Neuron (in vitro differentiated cells): ENCODE results near the gene PAMR1.

Experiments
- H2AFZ ChIP-seq: one replicate; pipeline ENCODE4 v1.6.1; 2013; ENCODE audit warnings: low read depth, mild to moderate bottlenecking, inconsistent platforms, low read length, moderate library complexity
- H3K27me3 ChIP-seq: one replicate; pipeline ENCODE4 v1.6.1; 2013; ENCODE audit warnings: low read length; ENCODE audit not compliant: insufficient read depth
- H3K36me3 ChIP-seq: one replicate; pipeline ENCODE4 v1.6.1; 2013; ENCODE audit warnings: low read length; ENCODE audit not compliant: insufficient read depth
- H3K4me1 ChIP-seq: one replicate; pipeline ENCODE4 v1.6.1; 2013; ENCODE audit warnings: low read length; ENCODE audit not compliant: insufficient read depth
- H3K4me3 ChIP-seq: 2 replicates; pipeline ENCODE4 v1.5.1; 2013; ENCODE audit warnings: mild to moderate bottlenecking, low read length, moderate library complexity
- H3K9me3 ChIP-seq: one replicate; pipeline ENCODE4 v1.6.1; 2013; ENCODE audit warnings: low read length

PAMR1 gene

DNA sequence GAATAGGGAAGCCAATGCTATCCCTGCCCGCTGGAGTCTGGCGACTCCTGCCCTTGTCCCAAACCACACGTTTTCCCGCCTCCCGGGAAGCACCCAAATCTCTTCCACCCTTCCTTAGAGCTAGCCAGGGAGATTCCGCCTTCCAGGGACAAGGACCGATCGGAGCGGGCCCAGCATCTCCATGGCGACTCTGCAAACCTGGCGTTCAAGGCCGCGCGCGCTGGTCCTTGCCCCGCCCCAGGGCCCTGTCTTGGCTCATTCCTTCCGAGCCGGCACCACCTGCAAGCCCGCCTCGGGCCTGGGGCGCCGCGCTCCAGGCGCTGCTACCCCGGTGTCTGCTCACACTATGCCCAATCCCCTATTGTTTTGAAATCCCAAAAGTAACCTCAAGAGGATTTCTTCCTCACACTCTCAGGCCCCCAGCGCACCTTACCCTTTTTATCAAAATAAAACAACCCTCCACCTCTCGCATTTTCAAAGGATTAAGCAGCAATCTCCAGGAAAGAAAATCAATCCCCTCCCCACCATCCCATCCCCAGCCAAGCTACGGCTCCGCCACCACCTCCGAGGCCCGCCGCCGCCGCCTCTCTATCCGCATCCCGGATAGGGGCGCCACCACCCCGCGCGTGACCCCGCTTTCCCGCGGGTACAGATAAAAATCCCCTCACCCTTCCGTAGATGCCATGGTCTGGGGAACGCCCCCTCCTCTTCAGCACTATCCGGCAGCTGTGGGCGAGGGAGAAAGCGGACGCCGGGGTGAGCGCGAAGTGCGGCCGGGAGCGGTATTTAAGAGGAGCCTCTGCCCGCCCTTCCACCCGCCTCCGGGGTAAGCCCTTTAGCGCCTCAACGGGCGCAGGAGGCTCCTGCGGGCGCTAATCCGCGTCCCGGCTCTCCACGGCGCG, 106.9 kb downstream of the PAMR1 start:
- peaks cover 33% of the 10 kb centered on the region for H3K4me1 ChIP-seq
- peaks cover 72% of the 10 kb centered on the region for H3K27me3 ChIP-seq
- H3K4me3 ChIP-seq: peak overlapping the region; percentile 57
- H3K9me3 ChIP-seq: no peaks in the 10 kb centered on the region
- H3K36me3 ChIP-seq: no peaks in the 10 kb centered on the region
- peak overlapping the region; percentile 97 for H2AFZ ChIP-seq

DNA sequence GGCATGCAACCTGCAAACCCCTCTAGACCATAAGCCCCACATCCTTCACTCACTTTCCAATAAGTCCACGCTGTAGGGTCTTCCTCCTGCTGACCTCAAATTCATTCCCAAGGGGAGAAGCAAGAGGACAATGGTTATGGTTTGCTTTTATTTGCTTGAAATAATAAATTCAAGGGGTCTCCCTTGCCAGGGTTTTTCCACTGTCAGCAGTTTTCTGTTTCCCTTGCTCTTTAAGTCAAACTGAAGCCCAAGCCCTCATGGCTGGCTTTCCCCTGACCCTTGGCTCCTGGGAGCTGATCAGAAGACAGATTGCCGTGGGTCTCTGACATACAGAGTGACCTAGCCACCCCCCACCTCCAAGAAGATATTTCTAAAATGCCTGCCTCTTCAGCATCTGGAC, 109.9 kb downstream of the PAMR1 start:
- Histone ChIP-seq H3K4me1 (peaks cover 33% of the 10 kb centered on the region), H3K4me3 (no peak overlapping the region), H2AFZ (no peak overlapping the region), H3K9me3 (no peaks in the 10 kb centered on the region), H3K36me3 (no peaks in the 10 kb centered on the region), H3K27me3 (peaks cover 48% of the 10 kb centered on the region)

- Histone ChIP-seq H3K27me3 (peaks cover 44% of the 10 kb centered on the region), H3K4me1 (peaks cover 28% of the 10 kb centered on the region), H3K9me3 (no peaks in the 10 kb centered on the region), H3K36me3 (no peaks in the 10 kb centered on the region), H2AFZ (no peak overlapping the region), H3K4me3 (no peak overlapping the region)
Observed at GRCh38 chr11:35414776-35415175, 110.6 kb downstream of the PAMR1 start.

DNA sequence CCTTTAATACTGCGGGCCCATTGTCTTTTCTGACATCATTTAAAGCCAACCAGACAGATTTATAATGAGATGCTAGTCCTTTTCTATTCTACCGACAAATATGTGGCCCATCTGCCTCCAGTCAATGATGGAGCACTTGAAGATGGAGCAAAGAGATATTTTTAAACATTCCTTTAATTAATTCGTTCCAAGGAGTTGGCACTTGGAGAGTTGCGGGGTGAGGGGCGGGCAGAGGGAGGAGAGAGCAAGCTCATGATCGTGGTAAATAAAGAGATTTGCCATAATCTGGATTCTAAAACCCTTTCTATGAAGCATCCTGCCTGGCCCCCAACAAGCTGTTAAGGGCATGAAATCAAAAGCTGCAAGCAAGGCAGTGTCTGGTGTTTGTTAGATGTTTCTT, 111.1 kb downstream of the PAMR1 start:
- peaks cover 44% of the 10 kb centered on the region for H3K27me3 ChIP-seq
- H3K36me3 ChIP-seq: no peaks in the 10 kb centered on the region
- no peaks in the 10 kb centered on the region for H3K9me3 ChIP-seq
- peaks cover 24% of the 10 kb centered on the region for H3K4me1 ChIP-seq
- no peak overlapping the region for H3K4me3 ChIP-seq
- H2AFZ ChIP-seq: no peak overlapping the region

GRCh38 chr11:35413598-35413997, 111.8 kb downstream of the PAMR1 start:
- H3K4me1 ChIP-seq: peaks cover 18% of the 10 kb centered on the region
- peaks cover 41% of the 10 kb centered on the region for H3K27me3 ChIP-seq
- H2AFZ ChIP-seq: no peak overlapping the region
- H3K4me3 ChIP-seq: no peak overlapping the region
- H3K9me3 ChIP-seq: no peaks in the 10 kb centered on the region
- H3K36me3 ChIP-seq: no peaks in the 10 kb centered on the region

DNA sequence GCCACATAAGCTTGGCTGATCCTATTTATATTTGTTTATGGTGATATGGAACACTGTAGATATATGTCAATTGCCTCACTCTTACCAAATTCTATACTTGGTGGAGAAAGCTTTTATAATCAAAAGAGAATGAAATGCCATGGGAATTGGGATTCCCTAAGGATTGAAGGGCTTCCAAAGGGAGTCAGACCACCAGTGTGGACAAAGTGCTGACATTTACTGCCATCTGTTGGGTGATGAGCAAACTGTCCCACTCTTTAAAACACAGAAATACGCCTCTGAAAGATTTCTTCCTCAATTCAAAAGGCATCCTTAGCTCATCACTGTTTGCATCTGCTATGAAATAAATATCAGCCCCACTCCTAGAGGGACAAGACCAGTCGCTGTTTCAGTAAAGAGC, 113.1 kb downstream of the PAMR1 start:
- Histone ChIP-seq H3K4me1 (peaks cover 9% of the 10 kb centered on the region), H2AFZ (no peak overlapping the region), H3K9me3 (no peaks in the 10 kb centered on the region), H3K27me3 (peaks cover 28% of the 10 kb centered on the region), H3K36me3 (no peaks in the 10 kb centered on the region), H3K4me3 (no peak overlapping the region)

- Histone ChIP-seq H3K4me1 (no peaks in the 10 kb centered on the region), H3K27me3 (no peaks in the 10 kb centered on the region), H3K36me3 (no peaks in the 10 kb centered on the region), H3K9me3 (no peaks in the 10 kb centered on the region), H3K4me3 (no peak overlapping the region), H2AFZ (no peak overlapping the region)
Observed at GRCh38 chr11:35407041-35407440, 118.4 kb downstream of the PAMR1 start.

DNA sequence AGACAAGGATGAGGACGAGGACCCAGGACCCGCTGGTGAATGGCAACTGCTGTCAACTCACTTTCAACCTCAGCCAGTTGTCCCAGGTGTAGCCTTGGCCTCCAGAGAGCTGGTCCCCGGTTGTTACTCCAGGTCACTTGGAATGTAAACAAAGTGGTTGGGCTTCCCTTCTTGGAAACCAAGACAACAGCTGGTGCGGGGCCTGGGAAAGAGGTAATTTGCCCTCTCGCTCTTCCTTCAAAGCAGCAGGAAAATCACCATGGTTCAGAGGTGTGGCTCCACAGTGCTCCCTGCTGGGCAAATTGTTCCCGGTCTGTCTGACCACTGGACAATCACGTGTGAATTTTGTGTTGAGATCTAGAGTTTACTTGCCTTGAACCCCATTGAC, 121.0 kb downstream of the PAMR1 start:
- no peaks in the 10 kb centered on the region for H3K9me3 ChIP-seq
- no peak overlapping the region for H3K4me3 ChIP-seq
- H3K4me1 ChIP-seq: no peaks in the 10 kb centered on the region
- H3K36me3 ChIP-seq: no peaks in the 10 kb centered on the region
- no peaks in the 10 kb centered on the region for H3K27me3 ChIP-seq
- H2AFZ ChIP-seq: no peak overlapping the region

GRCh38 chr11:35403765-35404387, 121.5 kb downstream of the PAMR1 start:
- H3K9me3 ChIP-seq: no peaks in the 10 kb centered on the region

GRCh38 chr11:35402751-35403660, 122.4 kb downstream of the PAMR1 start:
- Histone ChIP-seq H2AFZ (no peak overlapping the region), H3K4me3 (no peak overlapping the region), H3K4me1 (no peaks in the 10 kb centered on the region), H3K27me3 (no peaks in the 10 kb centered on the region), H3K9me3 (no peaks in the 10 kb centered on the region), H3K36me3 (no peaks in the 10 kb centered on the region)

More at GRCh38 chr11:35403765-35404387, 121.5 kb downstream of the PAMR1 start:
- Histone ChIP-seq H3K27me3 (no peaks in the 10 kb centered on the region), H2AFZ (no peak overlapping the region), H3K4me3 (no peak overlapping the region), H3K36me3 (no peaks in the 10 kb centered on the region), H3K4me1 (no peaks in the 10 kb centered on the region)

DNA sequence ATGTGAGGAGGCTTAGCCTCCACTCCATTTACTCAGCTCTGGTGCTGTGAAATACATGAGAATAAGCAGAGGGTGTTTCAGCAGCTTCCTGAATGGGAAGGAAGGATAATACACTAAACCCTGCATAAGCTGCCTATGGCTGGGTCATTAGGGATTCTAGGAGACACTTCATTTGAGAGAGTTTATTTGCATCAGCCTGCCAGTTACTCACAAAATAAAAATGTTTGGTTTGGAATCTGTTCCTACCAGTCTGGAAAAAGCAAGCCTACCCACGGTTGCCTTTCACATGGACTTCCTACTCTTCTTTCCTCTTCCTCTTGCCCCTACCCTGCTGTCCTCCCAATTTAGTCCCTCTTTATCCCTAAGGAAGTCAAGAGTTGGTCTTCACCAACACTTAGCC, 126.5 kb downstream of the PAMR1 start:
- Histone ChIP-seq H3K4me1 (no peaks in the 10 kb centered on the region), H3K27me3 (no peaks in the 10 kb centered on the region), H2AFZ (no peak overlapping the region), H3K36me3 (no peaks in the 10 kb centered on the region), H3K4me3 (no peak overlapping the region), H3K9me3 (no peaks in the 10 kb centered on the region)

GRCh38 chr11:35394941-35395340, 130.5 kb downstream of the PAMR1 start:
- Histone ChIP-seq H3K4me1 (no peaks in the 10 kb centered on the region), H3K9me3 (no peaks in the 10 kb centered on the region), H3K36me3 (no peaks in the 10 kb centered on the region), H3K4me3 (no peak overlapping the region), H3K27me3 (no peaks in the 10 kb centered on the region), H2AFZ (no peak overlapping the region)

- H3K27me3 ChIP-seq: no peaks in the 10 kb centered on the region
- H3K9me3 ChIP-seq: no peaks in the 10 kb centered on the region
- H2AFZ ChIP-seq: no peak overlapping the region
- no peaks in the 10 kb centered on the region for H3K4me1 ChIP-seq
- H3K4me3 ChIP-seq: no peak overlapping the region
- H3K36me3 ChIP-seq: no peaks in the 10 kb centered on the region
Observed at GRCh38 chr11:35393098-35393497, 132.3 kb downstream of the PAMR1 start.
